Measurements from ENCODE around the gene GET4.

GET4 gene

GRCh38 chr7:900331-901040 lies 24.1 kb downstream of the GET4 start:
- no peak for DNase-seq (ENCODE audit: low read depth)

- DNase-seq (ENCODE audit: low read depth): no peak
Measured at GRCh38 chr7:901041-901387, 24.7 kb downstream of the GET4 start.

GRCh38 chr7:901388-902154 lies 25.2 kb downstream of the GET4 start:
- peak; percentile 84 for DNase-seq (ENCODE audit: low read depth)

- no peak for DNase-seq (ENCODE audit: low read depth)
Measured at GRCh38 chr7:902996-903395, 26.6 kb downstream of the GET4 start.

- DNase-seq (ENCODE audit: low read depth): no peak
Measured at GRCh38 chr7:903921-904755, 27.8 kb downstream of the GET4 start.

- DNase-seq (ENCODE audit: low read depth): peak; percentile 48
Measured at GRCh38 chr7:904847-905246, 28.5 kb downstream of the GET4 start.

GRCh38 chr7:906776-907157 lies 30.4 kb downstream of the GET4 start:
- no peak for DNase-seq (ENCODE audit: low read depth)

GRCh38 chr7:907158-907980 lies 31.0 kb downstream of the GET4 start:
- no peak for DNase-seq (ENCODE audit: low read depth)

GRCh38 chr7:908159-908581 lies 31.8 kb downstream of the GET4 start:
- no peak for DNase-seq (ENCODE audit: low read depth)

GRCh38 chr7:908591-909357 lies 32.4 kb downstream of the GET4 start:
- peak; percentile 21 for DNase-seq (ENCODE audit: low read depth)

GRCh38 chr7:909358-910329 lies 33.3 kb downstream of the GET4 start:
- DNase-seq (ENCODE audit: low read depth): peak; percentile 26

GRCh38 chr7:910441-910861 lies 34.1 kb downstream of the GET4 start:
- no peak for DNase-seq (ENCODE audit: low read depth)

GRCh38 chr7:910931-911431 lies 34.6 kb downstream of the GET4 start:
- no peak for DNase-seq (ENCODE audit: low read depth)

- no peak for DNase-seq (ENCODE audit: low read depth)
Measured at GRCh38 chr7:911791-912480, 35.6 kb downstream of the GET4 start.

- no peak for DNase-seq (ENCODE audit: low read depth)
Measured at GRCh38 chr7:913736-914520, 37.6 kb downstream of the GET4 start.

GRCh38 chr7:914521-915194 lies 38.3 kb downstream of the GET4 start:
- no peak for DNase-seq (ENCODE audit: low read depth)

Measured in amniotic epithelial cell (primary cell).